ENCODE data around the gene SCUBE1. TPM values are rescaled to one million over a fixed set of nuclear protein-coding genes. Genes with fewer than 3 reads are reported as not detected.

The SCUBE1 gene
- total and polyA plus RNA-seq, 2 of the 4 experiments (the other 2 are of a cell fraction) = not detected

GRCh38 chr22:43289531-43289963, 53.6 kb downstream of the SCUBE1 start:
- H3K9me1 ChIP-seq (ENCODE audit: insufficient read depth, low read length) = peaks cover 6% of the 10 kb centered on the region
- H2AFZ ChIP-seq (replicated peaks; ENCODE audit: low read length, poor library complexity) = peak overlapping the region; percentile 36
- ChIA-PET CTCF (no interaction called here), POLR2A (ENCODE audit: unreplicated experiment) (no interaction called here)
- H3K56ac ChIP-seq (ENCODE audit: extremely low read depth, insufficient read depth, low read length) = no peak overlapping the region
- H3K4me1 ChIP-seq (ENCODE audit: control insufficient read depth, insufficient read depth, low read length) = peaks cover 11% of the 10 kb centered on the region; the same call in 1 of the 2 replicates
- intact Hi-C loops (cut with micrococcal nuclease) = no loop called here
- DNase-seq = peak; percentile 11
- no peak overlapping the region for H3K27ac ChIP-seq (ENCODE audit: insufficient read depth, low read length)
- H4K91ac ChIP-seq (ENCODE audit: insufficient read depth, low read depth, low read length) = no peak overlapping the region
- no peak overlapping the region for H3K4ac ChIP-seq (ENCODE audit: low read depth, low read length)
- no TSS peak for BruUV-seq (replicated peaks)
- dilution Hi-C loops (cut with HindIII; ENCODE audit: low sequenced_read_pairs, unreplicated experiment) = no loop called here
- peak overlapping the region; percentile 20 for H2AK9ac ChIP-seq (replicated peaks; ENCODE audit: low read depth, low read length, poor library complexity)
- H3K27me3 ChIP-seq (ENCODE audit: control insufficient read depth, insufficient read depth, low read length) = peaks cover 10% of the 10 kb centered on the region; the same call in 1 of the 2 replicates
- in situ Hi-C loops (cut with MboI; ENCODE audit: low sequenced_read_pairs) = no loop called here
- no peak overlapping the region for H3K4me3 ChIP-seq (ENCODE audit: insufficient read depth, low read depth, low read length)
- H2BK120ac ChIP-seq (ENCODE audit: low read depth, low read length) = no peak overlapping the region
- H4K20me1 ChIP-seq (ENCODE audit: insufficient read depth, low read length) = no peaks in the 10 kb centered on the region
- H3K9ac ChIP-seq (ENCODE audit: low read depth, low read length) = peak overlapping the region; percentile 17; the same call in 1 of the 2 replicates
- no peak overlapping the region for H3K14ac ChIP-seq (replicated peaks; ENCODE audit: low read depth, low read length)
- H4K5ac ChIP-seq (ENCODE audit: low read depth, low read length) = no peak overlapping the region; the same call in 1 of the 2 replicates
- no peak overlapping the region for H2AK5ac ChIP-seq (ENCODE audit: low read depth, low read length)
- no peak overlapping the region for H3K18ac ChIP-seq (ENCODE audit: low read depth, low read length)
- peak overlapping the region; percentile 55; the same call in 1 of the 2 replicates for H3K4me2 ChIP-seq (ENCODE audit: low read depth, low read length)
- no peaks in the 10 kb centered on the region for H3K36me3 ChIP-seq (ENCODE audit: control insufficient read depth, insufficient read depth, low read length)
- 65% methylated on average over 2 of the region's 13 CpGs; no CpG with 5 or more reads in 1 of the 2 experiments for WGBS, 2 experiments (ENCODE audit: extremely low coverage in 2 of 2, insufficient read length in 1 of 2)
- no peak for TF ChIP-seq POLR2A (IDR thresholded peaks at IDR 0.05; ENCODE audit: low read depth, low read length)
- no peak for TF ChIP-seq FOS (IDR thresholded peaks at IDR 0.05; ENCODE audit: low read depth, low read length)
- TF ChIP-seq MXI1 (IDR thresholded peaks at IDR 0.05; ENCODE audit: borderline replicate concordance, low read depth, low read length) = no peak
- TF ChIP-seq CHD1 (IDR thresholded peaks at IDR 0.05; ENCODE audit: low read depth, low read length) = no peak
- no peak for TF ChIP-seq MAFK (IDR thresholded peaks at IDR 0.05; ENCODE audit: low read depth, low read length)
- TF ChIP-seq BHLHE40 (IDR thresholded peaks at IDR 0.05; ENCODE audit: low read depth, low read length) = no peak
- TF ChIP-seq CEBPB (IDR thresholded peaks at IDR 0.05; ENCODE audit: low read depth, low read length) = no peak
- TF ChIP-seq MAZ (IDR thresholded peaks at IDR 0.05; ENCODE audit: borderline replicate concordance, low read depth, low read length) = no peak
- TF ChIP-seq ELK1 (IDR thresholded peaks at IDR 0.05; ENCODE audit: borderline replicate concordance, low read depth, low read length) = no peak
- TF ChIP-seq RAD21 (IDR thresholded peaks at IDR 0.05; ENCODE audit: low read length) = no peak
- no peak for TF ChIP-seq CTCF (conservative IDR thresholded peaks at IDR 0.05; ENCODE audit: low read depth, low read length)
- TF ChIP-seq SMC3 (IDR thresholded peaks at IDR 0.05; ENCODE audit: low read depth, low read length) = no peak
- TF ChIP-seq USF2 (IDR thresholded peaks at IDR 0.05; ENCODE audit: low read depth, low read length) = no peak
- TF ChIP-seq RCOR1 (IDR thresholded peaks at IDR 0.05; ENCODE audit: insufficient replicate concordance, low read length) = no peak
- no peak for TF ChIP-seq RFX5 (IDR thresholded peaks at IDR 0.05; ENCODE audit: low read depth, low read length)
- no peak for TF ChIP-seq NFE2L2 (IDR thresholded peaks at IDR 0.05; ENCODE audit: low read depth, low read length)
- no peaks in the 10 kb centered on the region for H3K79me1 ChIP-seq (ENCODE audit: low read depth in 1 of 2, low read length in 2 of 2)
- H2BK5ac ChIP-seq (ENCODE audit: low read depth, low read length, poor library complexity, severe bottlenecking) = no peak overlapping the region
- ATAC-seq (ENCODE audit: low read depth) = peak; percentile 51
- H3K9me3 ChIP-seq (ENCODE audit: control insufficient read depth, insufficient read depth, low read length) = no peaks in the 10 kb centered on the region
- no peak overlapping the region; a peak in 1 of 4 replicates for H4K8ac ChIP-seq (ENCODE audit: low read depth in 2 of 2, low read length in 2 of 2)
- no peak overlapping the region for H2BK20ac ChIP-seq (ENCODE audit: low read depth, low read length)
- H2BK15ac ChIP-seq (ENCODE audit: low read depth, low read length) = no peak overlapping the region
- no peak overlapping the region for H3K23ac ChIP-seq (ENCODE audit: low read depth, low read length)

Measured in IMR-90 (cell line).